Skin epidermis (tissue), 12 donors: ENCODE results near the gene CNFN.

Experiments used
- H3K27ac ChIP-seq, 21 experiments: fragments of 200-600 bp; sonication (generic) in 11 of 21; one replicate each; pipeline ENCODE4 v1.5.0; 2020; ENCODE audit warnings: mild to moderate bottlenecking in 3 of 21, inconsistent platforms in 2 of 21, moderate library complexity in 2 of 21
- H3K4me3 ChIP-seq, 7 experiments: fragments of 200-600 bp; sonication (generic) in 2 of 7; one replicate each; pipeline ENCODE4 v1.5.0; 2020; ENCODE audit warnings: inconsistent platforms in 2 of 7, mild to moderate bottlenecking in 2 of 7, moderate library complexity in 1 of 7

The CNFN gene

DNA sequence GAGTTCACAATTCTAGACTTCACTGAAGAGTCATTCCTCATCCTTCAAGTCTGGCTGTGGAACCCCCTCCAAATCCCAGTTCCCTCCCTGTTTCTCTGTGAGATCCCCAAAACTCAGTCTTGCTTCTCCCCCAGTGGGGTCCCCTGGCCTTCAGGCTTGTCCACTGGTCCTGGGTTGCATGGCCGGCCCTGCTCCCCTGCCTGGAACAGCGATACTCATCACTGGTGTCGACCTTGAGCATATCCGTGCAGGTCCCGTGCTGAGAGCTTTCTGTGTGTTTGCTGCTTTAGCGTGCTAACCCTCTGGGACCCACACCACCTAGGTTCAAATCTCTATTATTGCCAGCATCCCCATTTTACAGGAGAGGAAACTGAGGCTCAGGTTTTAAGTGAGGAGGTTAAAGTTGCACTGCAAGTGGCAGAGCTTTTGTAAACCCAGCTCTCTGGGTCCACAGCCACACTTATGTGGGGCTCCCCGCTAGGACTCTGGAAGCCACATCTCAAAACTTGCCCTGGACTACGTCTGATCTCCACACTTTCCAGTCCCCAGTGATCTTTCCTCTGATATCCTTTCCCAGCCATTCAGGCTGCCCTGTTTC lies 21.6 kb upstream of the CNFN start:
- H3K4me3 ChIP-seq = no peak overlapping the region
- no peak overlapping the region for H3K27ac ChIP-seq

DNA sequence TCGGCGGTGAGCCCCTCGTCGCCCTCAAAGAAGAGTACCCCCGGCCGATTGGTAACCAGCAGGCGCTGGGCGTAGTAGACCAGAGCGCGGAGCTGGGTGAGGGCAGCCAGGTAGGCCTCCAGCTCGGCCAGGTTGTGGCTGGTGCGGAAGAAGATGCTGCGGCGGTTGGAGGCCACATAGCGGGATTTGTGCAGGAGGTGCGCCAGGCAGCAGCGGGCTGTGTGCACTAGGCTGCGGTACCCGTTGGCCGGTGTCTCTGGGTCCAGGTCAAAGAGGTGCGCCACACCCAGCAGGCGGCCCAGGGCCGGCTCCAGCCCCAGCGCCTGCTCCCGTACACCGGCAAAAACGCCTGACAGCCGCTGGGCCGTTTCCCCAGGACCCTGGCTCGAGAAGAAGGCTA lies 20.3 kb upstream of the CNFN start:
- Histone ChIP-seq H3K4me3 (no peak overlapping the region), H3K27ac (no peak overlapping the region)

DNA sequence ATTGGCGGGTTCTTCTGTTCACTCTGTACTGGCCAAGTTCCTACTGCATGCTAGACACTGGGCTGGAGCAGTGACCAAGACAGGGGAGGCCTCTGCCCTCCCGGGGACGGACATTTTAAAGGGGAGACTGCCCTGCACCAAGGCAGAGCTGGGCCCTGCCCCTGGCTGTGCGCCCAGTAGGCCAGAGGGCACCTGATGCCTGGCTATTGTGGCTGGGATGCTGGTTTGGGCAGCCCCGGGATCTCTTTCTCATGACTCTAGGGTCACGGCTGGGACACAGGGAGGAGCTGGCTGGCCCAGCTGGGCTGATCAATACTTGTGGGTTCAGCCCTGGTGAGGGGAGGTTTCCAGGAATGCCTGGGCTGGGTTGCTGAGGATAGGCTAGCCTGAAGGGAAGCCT lies 19.4 kb upstream of the CNFN start:
- Histone ChIP-seq H3K4me3 (no peak overlapping the region), H3K27ac (peak overlapping the region in 1 of 21 experiments; percentile 42)

DNA sequence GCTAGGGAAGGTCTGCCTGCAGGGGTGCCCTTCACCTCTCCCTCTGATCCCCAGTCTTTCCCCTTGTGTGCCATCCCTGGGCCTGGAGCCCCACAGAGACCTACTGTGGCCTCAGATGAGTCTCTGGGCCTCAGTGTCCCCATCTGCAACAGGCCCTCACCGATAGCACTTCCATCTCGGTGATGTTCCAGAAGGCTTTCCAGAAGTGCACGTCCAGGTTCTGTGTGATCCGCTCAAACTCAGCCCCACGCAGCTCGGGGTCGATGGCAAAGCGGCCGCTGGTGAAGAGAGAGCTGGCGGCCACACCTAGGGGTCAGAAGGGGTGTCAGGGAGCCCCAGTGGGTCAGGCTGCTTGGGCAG lies 17.7 kb upstream of the CNFN start:
- Histone ChIP-seq H3K27ac (no peak overlapping the region), H3K4me3 (no peak overlapping the region)

DNA sequence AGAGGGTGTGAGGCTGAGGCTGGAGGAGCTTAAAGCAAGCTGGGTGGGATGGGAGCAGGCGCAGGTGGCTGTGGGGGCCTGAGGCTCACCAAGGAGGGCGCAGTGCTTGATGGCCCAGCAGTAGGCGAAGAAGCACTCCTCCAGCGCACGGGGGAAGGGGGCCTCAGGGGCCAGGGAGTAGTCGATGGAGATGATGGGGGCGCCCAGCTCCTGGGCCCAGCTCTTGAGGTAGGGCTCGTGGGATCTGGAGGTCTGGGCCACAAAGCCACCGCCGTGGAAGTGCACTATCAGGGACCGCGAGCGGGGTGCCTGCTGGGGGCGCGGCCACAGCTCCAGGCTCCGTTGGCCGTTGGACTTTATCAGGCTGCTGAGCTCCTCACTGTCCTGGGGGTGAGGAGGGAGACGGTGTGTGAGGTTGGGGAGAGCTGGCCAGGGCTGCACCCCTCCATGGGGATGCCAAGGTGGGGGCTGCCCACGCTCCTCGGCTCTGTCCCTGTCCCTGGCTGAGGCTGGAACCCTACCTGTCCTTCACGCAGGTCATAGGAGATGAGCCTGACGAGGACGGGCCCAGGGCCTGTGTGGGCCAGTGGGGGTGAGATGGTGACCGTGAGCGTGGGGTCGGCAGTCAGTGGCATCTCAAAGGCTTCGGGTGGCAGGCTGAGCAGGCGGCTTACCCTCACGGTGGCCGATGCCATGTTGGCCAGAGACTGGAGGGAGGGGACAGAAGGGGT lies 17.2 kb upstream of the CNFN start:
- Histone ChIP-seq H3K27ac (no peak overlapping the region), H3K4me3 (no peak overlapping the region)

DNA sequence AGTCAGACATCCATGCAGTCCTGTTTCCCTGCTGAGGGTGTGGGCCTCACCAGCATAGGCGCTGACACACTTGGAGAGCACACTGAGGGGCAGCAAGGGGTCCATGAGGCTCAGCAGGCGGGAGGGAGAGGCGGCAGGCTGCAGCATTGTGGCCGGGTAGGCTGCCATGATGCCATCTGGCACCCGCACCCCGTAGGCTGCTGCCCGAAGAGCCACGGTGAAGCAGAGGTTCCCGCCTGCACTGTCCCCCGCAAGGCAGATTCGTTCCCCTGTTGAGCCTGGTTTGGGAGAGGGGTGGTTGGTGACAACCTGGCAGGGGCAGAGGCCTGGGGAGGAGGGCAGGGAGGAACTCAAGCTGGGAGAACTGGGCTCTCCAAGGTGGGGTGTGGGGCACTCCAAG lies 16.0 kb upstream of the CNFN start:
- Histone ChIP-seq H3K4me3 (no peak overlapping the region), H3K27ac (no peak overlapping the region)

DNA sequence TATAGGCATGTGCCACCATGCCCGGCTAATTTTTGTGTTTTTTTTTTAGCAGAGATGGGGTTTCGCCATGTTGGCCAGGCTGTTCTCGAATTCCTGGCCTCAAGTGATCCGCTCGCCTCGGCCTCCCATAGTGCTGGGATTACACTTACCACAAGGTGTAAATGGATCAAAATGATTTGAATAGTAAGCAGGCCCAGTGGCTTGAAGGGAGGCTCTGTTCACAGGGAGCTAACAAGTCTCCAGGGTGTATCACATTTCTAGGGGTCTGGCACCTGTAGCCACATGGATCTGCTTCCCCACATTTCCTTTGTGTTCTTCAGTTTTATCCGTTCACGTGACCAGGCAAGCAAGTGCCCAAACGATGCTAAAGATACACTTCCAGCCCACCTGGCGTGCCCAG lies 13.5 kb upstream of the CNFN start:
- H3K27ac ChIP-seq = no peak overlapping the region
- H3K4me3 ChIP-seq = no peak overlapping the region

DNA sequence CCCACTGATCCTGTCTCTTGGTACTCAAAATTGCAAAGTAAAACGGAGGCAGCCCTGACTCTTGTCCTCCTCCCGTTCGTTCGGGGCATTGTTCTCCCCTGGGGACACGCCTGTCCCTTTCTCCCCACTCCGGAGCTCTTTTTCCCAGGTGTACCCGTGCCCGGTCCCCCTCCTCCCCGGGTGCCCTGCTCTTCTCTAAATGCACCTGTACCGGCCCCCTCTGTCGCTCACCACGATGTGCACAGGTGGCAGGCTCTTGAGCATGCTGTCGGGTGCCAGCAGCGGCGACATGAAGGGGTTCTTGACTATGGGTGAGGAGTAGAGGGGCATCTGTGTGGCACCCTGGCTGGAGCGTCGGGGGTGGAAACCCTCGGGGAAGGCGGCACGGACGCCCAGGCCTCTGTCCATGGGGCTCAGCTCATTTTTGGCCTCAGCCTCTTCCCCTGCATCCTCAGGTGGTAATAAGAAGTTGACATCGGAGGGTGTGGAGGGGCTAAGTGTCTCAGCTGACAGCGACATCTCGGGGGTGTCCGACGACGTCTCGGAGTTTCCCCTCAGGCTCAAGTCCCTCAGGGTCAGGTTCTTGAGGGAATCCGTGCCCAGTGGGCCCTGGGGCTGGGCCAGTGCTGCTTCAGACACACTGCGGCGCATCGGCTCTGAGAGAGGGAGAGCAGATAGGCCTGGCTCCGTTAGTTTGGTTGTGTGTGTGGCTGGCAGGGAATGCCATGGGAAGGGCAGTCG lies 12.4 kb upstream of the CNFN start:
- Histone ChIP-seq H3K27ac (peak overlapping the region in 5 of 21 experiments; percentile 34 to 73 (median 61)), H3K4me3 (peak overlapping the region in 2 of 7 experiments; percentile 49 to 57)

DNA sequence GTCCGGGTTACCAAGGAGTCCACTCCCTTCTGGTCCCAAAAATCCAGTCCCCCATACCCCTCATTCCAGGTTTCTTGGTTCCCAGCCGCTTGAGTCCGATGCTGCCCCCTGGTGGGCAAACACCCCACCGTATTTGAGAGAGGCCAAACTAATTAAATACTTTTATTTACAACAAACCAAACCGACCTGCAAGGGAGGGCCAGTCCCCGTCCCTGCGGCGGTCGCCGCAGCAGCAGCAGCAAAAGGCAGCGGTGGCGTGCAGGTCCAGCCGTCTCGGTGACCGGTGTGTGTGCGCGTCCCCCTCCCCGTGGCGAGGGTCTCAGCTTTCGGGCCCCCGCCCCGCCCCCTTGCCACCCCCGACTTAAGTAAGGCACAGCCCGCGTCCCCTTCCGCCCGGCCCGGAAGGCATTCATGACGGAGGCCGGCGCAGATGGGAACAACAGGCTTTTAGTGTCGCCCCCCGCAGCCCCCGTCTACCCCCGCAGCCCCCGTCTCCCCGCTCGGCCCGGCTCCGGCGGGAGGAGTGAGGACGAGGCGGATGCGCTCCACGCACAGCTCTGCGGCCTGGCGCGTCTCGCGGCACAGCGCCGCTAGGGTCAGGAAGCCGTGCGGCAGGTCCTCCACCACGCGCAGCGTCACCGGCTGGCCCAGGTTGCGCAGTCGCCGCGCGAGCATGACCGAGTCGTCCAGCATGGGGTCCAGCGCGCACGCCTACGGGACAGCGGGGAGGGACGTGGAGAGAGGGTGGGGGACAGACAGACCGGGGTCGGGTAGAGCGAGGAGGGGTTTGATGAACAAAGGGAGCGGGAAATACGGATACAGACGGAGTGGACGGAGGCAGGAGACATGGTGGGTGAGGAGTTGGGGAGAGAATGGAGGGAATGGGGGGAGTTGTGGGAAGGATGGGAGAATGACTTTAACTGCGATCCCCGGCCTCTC lies 11.5 kb upstream of the CNFN start:
- H3K27ac ChIP-seq = peak overlapping the region in 19 of 21 experiments; percentile 8 to 77 (median 57)
- H3K4me3 ChIP-seq = peak overlapping the region; percentile 42 to 57 (median 50)

DNA sequence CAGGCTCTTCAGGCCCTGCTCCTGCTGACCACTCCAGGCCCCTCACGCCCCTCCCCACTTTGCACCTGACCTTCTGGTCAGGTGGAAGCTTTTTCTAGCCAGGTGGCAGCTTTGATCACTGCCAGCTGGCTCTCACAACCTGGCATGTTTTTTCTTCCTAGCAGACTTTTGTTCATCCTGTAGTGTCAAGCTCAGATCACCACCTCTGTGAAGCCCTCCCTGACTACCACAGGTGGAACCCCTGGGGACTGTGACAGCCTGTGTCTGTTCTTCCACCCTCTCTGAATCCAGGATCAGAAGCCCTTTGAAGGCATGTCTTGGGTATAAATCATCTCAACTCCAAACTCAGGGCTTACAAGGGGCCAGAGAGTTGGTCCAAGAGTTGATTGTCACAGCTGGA lies 10.3 kb upstream of the CNFN start:
- no peak overlapping the region for H3K4me3 ChIP-seq
- no peak overlapping the region for H3K27ac ChIP-seq

DNA sequence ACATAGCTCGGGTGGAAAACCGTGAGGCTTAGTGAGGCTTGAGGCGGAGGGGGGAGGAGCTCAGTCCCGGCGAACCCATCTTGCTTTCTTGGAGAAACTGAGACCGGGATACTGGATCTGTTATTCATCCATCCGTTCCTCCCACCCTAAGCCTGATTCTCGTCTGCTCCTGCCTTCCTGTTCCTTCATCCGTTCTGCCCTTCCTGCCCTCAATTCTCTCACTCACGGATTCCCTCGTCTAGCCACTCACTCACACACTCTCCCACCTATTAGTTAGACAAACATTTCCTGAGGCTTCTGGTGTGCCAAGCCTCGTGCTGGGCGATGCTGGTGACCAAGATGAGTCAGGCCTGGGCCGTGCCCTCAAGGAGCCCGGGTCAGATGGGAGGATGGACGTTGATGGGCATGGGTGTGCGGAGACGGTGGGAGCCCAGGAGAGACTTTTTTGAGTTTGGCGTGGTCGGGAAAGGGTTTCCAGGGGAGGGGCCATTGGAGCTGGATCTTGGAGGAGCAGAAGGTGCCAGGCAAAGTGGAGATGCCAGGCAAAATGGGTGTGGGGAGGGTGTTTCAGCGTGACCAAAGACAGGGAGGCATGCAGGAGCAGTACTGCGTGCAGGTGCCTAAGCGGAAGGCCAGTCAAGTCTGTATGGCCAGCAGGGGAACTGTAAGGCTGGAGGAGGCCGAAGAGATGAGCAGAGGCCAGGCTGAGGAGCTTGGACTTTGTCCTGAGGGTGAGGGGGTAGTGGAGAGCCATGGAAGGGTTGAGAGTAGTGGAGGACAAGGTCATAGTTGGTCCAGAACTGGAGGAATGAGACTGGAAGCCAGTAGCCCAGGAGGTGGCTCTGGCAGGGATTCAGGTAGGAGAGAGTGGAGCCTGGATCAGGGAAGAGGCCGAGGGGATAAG lies 7.4 kb upstream of the CNFN start:
- H3K4me3 ChIP-seq = peak overlapping the region; percentile 32 to 60 (median 43)
- peak overlapping the region in 20 of 21 experiments; percentile 10 to 93 (median 80) for H3K27ac ChIP-seq

DNA sequence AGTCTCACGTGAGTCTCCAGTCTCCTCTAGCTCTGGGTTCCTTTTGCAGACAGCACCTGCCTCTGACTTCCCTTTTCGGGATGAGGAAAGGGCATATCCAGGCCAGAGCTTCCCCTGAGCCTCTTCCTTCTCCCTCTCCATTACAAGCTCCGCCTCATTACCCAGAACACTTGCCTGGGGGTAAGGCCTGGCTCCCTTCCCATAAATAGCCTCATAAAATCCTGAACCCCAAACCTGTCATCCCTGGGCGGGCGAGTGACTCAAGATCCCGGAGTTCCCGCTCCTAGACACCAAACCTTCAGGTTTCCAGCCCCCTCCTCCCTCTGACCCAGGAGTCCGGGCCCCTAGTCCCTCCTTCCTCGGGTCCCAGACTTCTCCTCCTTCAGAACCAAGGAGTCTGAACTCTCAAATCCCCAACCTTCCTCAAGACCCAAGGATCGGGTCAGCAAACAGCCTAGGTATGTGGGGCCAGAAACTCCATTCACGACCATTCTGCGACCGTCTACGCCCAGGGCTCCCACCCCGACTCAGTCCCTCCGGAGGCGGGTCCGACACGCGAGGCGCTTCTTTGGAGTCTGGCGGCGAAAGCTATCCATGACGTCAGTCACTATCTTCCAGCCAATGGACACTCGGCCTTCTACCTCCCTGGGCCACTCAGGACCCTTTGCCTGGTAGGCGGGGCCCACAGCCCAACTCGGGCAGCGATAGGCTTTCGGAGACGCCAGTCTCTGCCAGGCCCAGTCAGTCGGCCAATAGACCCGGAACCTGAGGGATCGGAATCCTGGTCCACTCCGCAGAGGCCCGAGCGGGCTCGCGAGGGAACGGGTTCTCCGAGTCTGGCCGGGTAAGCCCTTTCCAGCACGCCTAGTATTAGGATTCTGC lies 6.5 kb upstream of the CNFN start:
- H3K27ac ChIP-seq = peak overlapping the region in 20 of 21 experiments; percentile 24 to 93 (median 80)

DNA sequence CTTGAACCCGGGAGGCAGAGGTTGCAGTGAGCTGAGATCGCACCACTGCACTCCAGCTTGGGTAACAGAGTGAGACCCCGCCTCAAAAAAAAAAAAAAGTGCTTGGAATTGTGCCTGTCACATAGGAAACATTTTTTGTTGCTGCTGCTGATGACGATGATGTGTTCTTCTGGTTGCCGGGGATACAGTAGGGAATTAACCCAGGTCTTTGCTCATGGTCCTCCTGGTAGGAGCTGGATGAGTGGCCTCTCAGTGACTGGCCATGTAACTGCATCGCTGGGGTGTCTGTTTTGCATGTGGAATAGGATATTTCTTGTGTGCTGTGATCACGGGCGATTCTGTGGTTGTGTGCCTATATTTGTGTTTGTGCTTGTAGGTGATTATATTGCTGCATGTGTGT lies 4.7 kb upstream of the CNFN start:
- H3K4me3 ChIP-seq = no peak overlapping the region
- H3K27ac ChIP-seq = no peak overlapping the region

More for the DNA sequence above, 6.5 kb upstream of the CNFN start:
- H3K4me3 ChIP-seq = peak overlapping the region; percentile 32 to 60 (median 43)

DNA sequence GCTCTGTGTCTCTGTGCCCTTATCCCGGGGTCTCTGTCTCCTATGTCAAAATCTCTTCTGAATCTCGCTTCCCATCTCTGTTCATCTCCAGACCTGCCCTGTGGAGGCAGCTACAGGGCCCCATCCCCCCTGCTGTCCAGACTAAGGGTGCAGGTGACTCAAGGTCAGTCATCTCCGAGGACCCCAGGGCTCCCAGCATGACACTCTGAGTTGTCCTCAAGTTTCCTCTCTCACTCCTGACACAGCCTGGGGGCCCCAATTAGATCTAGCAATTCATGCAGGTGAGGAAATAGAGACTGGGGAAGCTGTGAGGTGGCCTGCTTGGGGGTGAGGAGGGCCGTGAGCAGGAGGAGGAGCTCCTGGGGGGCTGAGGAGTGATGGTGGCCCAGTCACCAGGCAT lies 2.1 kb upstream of the CNFN start:
- Histone ChIP-seq H3K27ac (peak overlapping the region in 3 of 21 experiments; percentile 12 to 66 (median 38)), H3K4me3 (no peak overlapping the region)

DNA sequence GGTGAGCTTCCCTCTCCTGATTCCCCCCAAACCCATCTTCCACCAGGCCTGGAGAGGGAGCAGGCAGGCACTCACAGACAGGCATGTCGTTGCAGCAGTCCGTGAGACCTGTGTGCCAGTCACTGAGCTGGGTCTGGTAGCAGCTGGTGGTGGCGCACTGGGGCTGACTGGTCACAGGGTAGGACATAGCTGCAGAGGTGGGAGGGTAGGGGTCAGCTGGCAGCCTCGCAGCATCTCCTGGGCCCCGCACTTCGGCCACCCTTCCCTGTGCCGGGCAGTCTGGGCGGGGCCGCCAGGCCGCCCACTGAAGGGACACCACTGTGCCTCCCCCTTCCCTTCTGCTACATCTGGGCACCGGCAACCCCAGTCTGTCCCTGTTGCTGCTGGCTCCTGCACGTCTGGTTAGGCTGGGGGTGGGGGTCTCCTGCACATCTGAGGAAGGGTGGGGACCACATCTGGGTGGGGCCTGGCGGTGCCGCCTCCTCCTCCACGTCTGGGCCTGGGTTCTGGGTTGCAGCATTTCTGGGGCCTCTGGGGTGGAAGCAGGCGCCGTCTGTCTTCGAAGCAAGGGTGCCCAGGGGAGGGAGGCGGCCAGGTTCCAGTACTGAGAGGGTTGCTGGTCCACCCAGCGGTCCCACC lies 1.1 kb downstream of the CNFN start:
- H3K4me3 ChIP-seq = peak overlapping the region in 4 of 7 experiments; percentile 1 to 24 (median 12)
- H3K27ac ChIP-seq = peak overlapping the region in 2 of 21 experiments; percentile 21 to 42

DNA sequence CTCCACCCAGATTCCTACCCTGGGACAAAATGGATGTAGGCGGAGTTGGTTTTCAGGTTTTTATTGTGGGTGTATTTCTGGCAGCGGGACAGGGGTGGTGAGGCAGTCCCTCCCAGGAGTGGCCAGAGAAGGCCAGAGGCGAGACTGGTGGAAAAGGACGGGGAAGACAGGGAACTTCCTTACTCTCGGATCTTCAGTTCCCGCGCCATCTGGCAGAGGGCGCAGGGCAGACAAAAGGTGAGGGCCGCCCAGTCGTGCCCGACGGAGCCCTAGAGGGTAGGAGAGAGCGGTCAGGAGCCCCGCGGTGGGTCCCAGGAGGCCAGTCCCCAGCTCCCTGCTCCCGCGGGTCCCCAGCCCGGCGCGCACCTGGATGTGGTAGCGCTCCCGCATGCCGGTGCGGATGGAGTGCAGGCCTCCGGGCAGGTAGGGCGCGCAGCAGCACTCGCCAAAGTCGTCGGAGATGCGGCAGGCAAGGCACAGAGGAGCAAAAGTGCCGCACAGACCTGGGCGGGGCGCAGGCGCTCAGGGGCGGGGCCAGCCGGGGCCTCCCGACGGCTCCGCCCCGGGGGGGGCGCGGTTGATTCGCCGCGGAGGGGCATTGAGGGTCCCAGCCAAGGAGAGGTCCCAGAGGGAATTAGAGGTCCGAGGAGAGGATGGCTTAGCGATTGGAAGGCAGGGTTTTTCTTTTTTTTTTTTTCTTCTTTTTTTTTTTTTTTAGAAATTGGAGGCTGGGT lies 3.0 kb downstream of the CNFN start:
- Histone ChIP-seq H3K4me3 (peak overlapping the region; percentile 26 to 42 (median 34)), H3K27ac (peak overlapping the region in 18 of 21 experiments; percentile 3 to 79 (median 44))

DNA sequence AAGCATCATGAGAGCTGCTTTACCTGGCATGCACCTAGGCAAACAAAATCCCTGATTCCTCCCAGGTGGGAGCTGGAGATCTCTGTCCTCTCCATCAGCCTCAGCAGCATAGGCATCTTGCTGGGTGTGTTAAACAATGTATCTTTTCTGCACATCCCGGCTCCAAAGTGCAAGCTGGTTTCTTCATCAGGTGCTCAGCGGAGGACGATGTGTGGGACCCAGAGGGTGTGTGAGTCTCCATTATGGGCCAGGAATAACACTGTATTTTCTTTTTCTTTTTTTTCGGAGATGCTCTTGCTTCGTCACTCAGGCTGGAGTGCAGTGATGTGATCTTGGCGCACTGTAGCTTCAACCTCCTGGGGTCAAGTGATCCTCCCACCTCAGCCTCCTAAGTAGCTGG lies 9.9 kb downstream of the CNFN start:
- H3K4me3 ChIP-seq = no peak overlapping the region
- H3K27ac ChIP-seq = no peak overlapping the region
